Measurements from ENCODE around the gene POMT2. TPM values are rescaled to one million over a fixed set of nuclear protein-coding genes. Genes with fewer than 3 reads are reported as not detected.

The POMT2 gene
- total and polyA plus RNA-seq, 2 donors (not counting 3 experiments of a cell fraction or from before 2014, with no cell fraction given): 19.5 to 48.2 TPM

DNA sequence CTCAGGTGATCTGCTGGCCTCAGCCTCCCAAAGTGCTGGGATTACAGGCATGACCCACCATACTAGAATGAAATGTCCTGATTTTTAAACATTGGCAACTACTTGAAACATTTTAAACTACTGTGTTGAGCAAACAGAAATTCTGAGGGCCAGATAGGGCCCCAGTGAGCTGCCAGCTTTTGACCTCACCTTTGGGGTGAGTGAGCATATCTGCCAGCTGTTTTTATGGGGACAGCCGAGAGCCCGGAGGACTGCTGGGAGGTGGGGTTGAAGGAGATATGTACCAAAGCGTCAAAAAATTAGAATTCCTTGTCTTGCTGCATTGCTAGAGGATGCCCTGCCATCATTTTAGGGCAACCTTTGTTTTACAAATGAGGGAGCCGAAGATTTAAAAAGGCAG lies 2.9 kb upstream of the POMT2 start:
- H3K79me2 ChIP-seq (ENCODE audit: control insufficient read depth, insufficient read depth, low read length): peaks cover 7% of the 10 kb centered on the region
- CTCF ChIA-PET: no interaction called here
- intact Hi-C loops (cut with micrococcal nuclease): loop anchor here (5.0 kb wide), 1 partner anchor 294 kb away; the partner anchor contains the start of gene SPTLC2
- DNase-seq (ENCODE audit: low read depth, low spot score): no peak
- H2AFZ ChIP-seq (ENCODE audit: low read depth, low read length): no peak overlapping the region
- H3K4me2 ChIP-seq (ENCODE audit: insufficient read depth, low read length): no peak overlapping the region
- no peaks in the 10 kb centered on the region for H3K9me1 ChIP-seq (replicated peaks; ENCODE audit: control insufficient read depth, extremely low read depth, insufficient read depth, low read length)
- TF ChIP-seq GATA2 (IDR thresholded peaks at IDR 0.05; ENCODE audit: insufficient read depth, insufficient read length, low read depth, low read length) (no peak), FOS (IDR thresholded peaks at IDR 0.05; ENCODE audit: borderline replicate concordance, insufficient read depth, low read length) (no peak), POLR2A (IDR thresholded peaks at IDR 0.05; ENCODE audit: low read depth, low read length) (no peak), JUN (IDR thresholded peaks at IDR 0.05; ENCODE audit: borderline replicate concordance, insufficient read depth, insufficient read length, low read depth) (no peak), POLR2AphosphoS5 (IDR thresholded peaks at IDR 0.05; ENCODE audit: insufficient read depth, low read depth, low read length) (no peak), MYC (IDR thresholded peaks at IDR 0.05; ENCODE audit: low read depth, low read length) (no peak), EZH2 (IDR thresholded peaks at IDR 0.05; ENCODE audit: borderline replicate concordance, low read depth, low read length, severe bottlenecking) (no peak)
- TF ChIP-seq, protein P1, sequence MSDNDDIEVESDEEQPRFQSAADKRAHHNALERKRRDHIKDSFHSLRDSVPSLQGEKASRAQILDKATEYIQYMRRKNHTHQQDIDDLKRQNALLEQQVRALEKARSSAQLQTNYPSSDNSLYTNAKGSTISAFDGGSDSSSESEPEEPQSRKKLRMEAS (IDR thresholded peaks at IDR 0.05; ENCODE audit: insufficient read depth, insufficient read length): no peak
- TF ChIP-seq, protein P2, sequence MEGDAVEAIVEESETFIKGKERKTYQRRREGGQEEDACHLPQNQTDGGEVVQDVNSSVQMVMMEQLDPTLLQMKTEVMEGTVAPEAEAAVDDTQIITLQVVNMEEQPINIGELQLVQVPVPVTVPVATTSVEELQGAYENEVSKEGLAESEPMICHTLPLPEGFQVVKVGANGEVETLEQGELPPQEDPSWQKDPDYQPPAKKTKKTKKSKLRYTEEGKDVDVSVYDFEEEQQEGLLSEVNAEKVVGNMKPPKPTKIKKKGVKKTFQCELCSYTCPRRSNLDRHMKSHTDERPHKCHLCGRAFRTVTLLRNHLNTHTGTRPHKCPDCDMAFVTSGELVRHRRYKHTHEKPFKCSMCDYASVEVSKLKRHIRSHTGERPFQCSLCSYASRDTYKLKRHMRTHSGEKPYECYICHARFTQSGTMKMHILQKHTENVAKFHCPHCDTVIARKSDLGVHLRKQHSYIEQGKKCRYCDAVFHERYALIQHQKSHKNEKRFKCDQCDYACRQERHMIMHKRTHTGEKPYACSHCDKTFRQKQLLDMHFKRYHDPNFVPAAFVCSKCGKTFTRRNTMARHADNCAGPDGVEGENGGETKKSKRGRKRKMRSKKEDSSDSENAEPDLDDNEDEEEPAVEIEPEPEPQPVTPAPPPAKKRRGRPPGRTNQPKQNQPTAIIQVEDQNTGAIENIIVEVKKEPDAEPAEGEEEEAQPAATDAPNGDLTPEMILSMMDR (IDR thresholded peaks at IDR 0.05; ENCODE audit: extremely low read depth in 1 of 2, insufficient read depth in 1 of 2, low read depth in 1 of 2, low read length in 2 of 2): no peak
- dilution Hi-C loops (cut with MboI; ENCODE audit: extremely low pct_ligation_motif_present, low sequenced_read_pairs): no loop called here
- H3K9me3 ChIP-seq (replicated peaks; ENCODE audit: control insufficient read depth, insufficient read depth, low read length): no peaks in the 10 kb centered on the region
- POLR2A ChIA-PET: no interaction called here
- H4K20me1 ChIP-seq (replicated peaks; ENCODE audit: control insufficient read depth, extremely low read depth, insufficient read depth, low read length): no peaks in the 10 kb centered on the region
- no peak overlapping the region for H3K27ac ChIP-seq (ENCODE audit: insufficient read depth, low read depth, low read length)
- H3K4me1 ChIP-seq (ENCODE audit: control insufficient read depth, extremely low read depth, insufficient read depth, low read length): peaks cover 17% of the 10 kb centered on the region
- H3K9ac ChIP-seq (replicated peaks; ENCODE audit: extremely low read depth, insufficient read depth, low read length): no peak overlapping the region
- H3K36me3 ChIP-seq (ENCODE audit: control insufficient read depth in 2 of 2, extremely low read depth in 1 of 2, insufficient read depth in 2 of 2, low read length in 2 of 2): no peaks in the 10 kb centered on the region
- no peak for FAIRE-seq
- H3K27me3 ChIP-seq (ENCODE audit: control insufficient read depth in 2 of 2, insufficient read depth in 2 of 2, low read length in 2 of 2): no peaks in the 10 kb centered on the region
- no TSS peak for BruUV-seq (replicated peaks)
- H3K4me3 ChIP-seq (replicated peaks in 1 of 3; ENCODE audit: insufficient read depth in 1 of 3, low read depth in 1 of 3, low read length in 3 of 3): no peak overlapping the region
